Activated naive CD4-positive, alpha-beta T cell treated with anti-CD3 and anti-CD28 coated beads, Interleukin-2, amount 50 U/mL, for 24 hours (primary cell): Measurements from ENCODE around the gene KDM4D.

Experiments
- H3K27ac Mint-ChIP-seq: one replicate; pipeline ENCODE4 v1.8.0; 2021; ENCODE audit warnings: mild to moderate bottlenecking, mixed read lengths
- H3K27me3 Mint-ChIP-seq: one replicate; pipeline ENCODE4 v1.8.0; 2021; ENCODE audit warnings: mixed read lengths
- H3K36me3 Mint-ChIP-seq: one replicate; pipeline ENCODE4 v1.8.0; 2021; ENCODE audit warnings: mixed read lengths
- H3K4me1 Mint-ChIP-seq: one replicate; pipeline ENCODE4 v1.8.0; 2021; ENCODE audit warnings: mixed read lengths
- H3K4me3 Mint-ChIP-seq: one replicate; pipeline ENCODE4 v1.8.0; 2021; ENCODE audit warnings: mild to moderate bottlenecking, mixed read lengths
- H3K9me3 Mint-ChIP-seq: one replicate; pipeline ENCODE4 v1.8.0; 2021; ENCODE audit warnings: mixed read lengths

KDM4D gene

GRCh38 chr11:94939346-94939745, 34.2 kb upstream of the KDM4D start:
- Mint-ChIP-seq H3K4me3 (no peak overlapping the region), H3K9me3 (no peaks in the 10 kb centered on the region), H3K36me3 (peaks cover 2% of the 10 kb centered on the region), H3K4me1 (peaks cover 22% of the 10 kb centered on the region), H3K27me3 (no peaks in the 10 kb centered on the region), H3K27ac (no peak overlapping the region)

- no peaks in the 10 kb centered on the region for H3K27me3 Mint-ChIP-seq
- no peak overlapping the region for H3K27ac Mint-ChIP-seq
- H3K4me1 Mint-ChIP-seq = peaks cover 5% of the 10 kb centered on the region
- no peak overlapping the region for H3K4me3 Mint-ChIP-seq
- peaks cover 2% of the 10 kb centered on the region for H3K36me3 Mint-ChIP-seq
- H3K9me3 Mint-ChIP-seq = no peaks in the 10 kb centered on the region
Observed at GRCh38 chr11:94941131-94941530, 32.4 kb upstream of the KDM4D start.

- Mint-ChIP-seq H3K27ac (no peak overlapping the region), H3K36me3 (peaks cover 2% of the 10 kb centered on the region), H3K4me3 (no peak overlapping the region), H3K4me1 (peaks cover 6% of the 10 kb centered on the region), H3K27me3 (no peaks in the 10 kb centered on the region), H3K9me3 (no peaks in the 10 kb centered on the region)
Observed at GRCh38 chr11:94946812-94947211, 26.7 kb upstream of the KDM4D start.

- Mint-ChIP-seq H3K27ac (no peak overlapping the region), H3K4me3 (no peak overlapping the region)
Observed at GRCh38 chr11:94948070-94948617, 25.4 kb upstream of the KDM4D start.

GRCh38 chr11:94954753-94955152, 18.8 kb upstream of the KDM4D start:
- no peaks in the 10 kb centered on the region for H3K36me3 Mint-ChIP-seq
- peaks cover 8% of the 10 kb centered on the region for H3K4me1 Mint-ChIP-seq
- H3K9me3 Mint-ChIP-seq = no peaks in the 10 kb centered on the region
- H3K27ac Mint-ChIP-seq = no peak overlapping the region
- H3K27me3 Mint-ChIP-seq = no peaks in the 10 kb centered on the region
- no peak overlapping the region for H3K4me3 Mint-ChIP-seq

More at GRCh38 chr11:94948070-94948617, 25.4 kb upstream of the KDM4D start:
- Mint-ChIP-seq H3K9me3 (no peaks in the 10 kb centered on the region), H3K36me3 (peaks cover 2% of the 10 kb centered on the region), H3K27me3 (no peaks in the 10 kb centered on the region), H3K4me1 (peaks cover 6% of the 10 kb centered on the region)

DNA sequence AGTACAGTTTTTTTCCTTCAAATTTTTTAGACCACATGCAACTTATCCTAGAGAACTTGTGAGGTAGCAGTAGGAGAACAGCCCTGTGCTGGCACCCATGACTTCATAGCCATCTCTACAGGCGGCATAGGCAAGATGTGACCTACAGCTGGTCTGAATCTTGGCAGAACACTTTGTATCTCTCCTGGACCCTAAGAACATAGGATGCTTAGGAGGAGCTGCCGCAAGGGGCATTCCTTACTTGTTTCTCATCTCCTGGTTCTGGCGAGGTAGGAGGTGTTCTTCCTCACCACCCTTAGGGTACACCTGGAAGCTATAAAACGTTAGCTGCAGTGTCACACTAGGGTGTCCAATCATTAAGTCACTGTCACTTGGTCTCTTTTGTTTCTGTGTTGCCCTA, 16.5 kb upstream of the KDM4D start:
- no peaks in the 10 kb centered on the region for H3K27me3 Mint-ChIP-seq
- peaks cover 2% of the 10 kb centered on the region for H3K36me3 Mint-ChIP-seq
- no peaks in the 10 kb centered on the region for H3K9me3 Mint-ChIP-seq
- H3K27ac Mint-ChIP-seq = no peak overlapping the region
- no peak overlapping the region for H3K4me3 Mint-ChIP-seq
- peaks cover 8% of the 10 kb centered on the region for H3K4me1 Mint-ChIP-seq

DNA sequence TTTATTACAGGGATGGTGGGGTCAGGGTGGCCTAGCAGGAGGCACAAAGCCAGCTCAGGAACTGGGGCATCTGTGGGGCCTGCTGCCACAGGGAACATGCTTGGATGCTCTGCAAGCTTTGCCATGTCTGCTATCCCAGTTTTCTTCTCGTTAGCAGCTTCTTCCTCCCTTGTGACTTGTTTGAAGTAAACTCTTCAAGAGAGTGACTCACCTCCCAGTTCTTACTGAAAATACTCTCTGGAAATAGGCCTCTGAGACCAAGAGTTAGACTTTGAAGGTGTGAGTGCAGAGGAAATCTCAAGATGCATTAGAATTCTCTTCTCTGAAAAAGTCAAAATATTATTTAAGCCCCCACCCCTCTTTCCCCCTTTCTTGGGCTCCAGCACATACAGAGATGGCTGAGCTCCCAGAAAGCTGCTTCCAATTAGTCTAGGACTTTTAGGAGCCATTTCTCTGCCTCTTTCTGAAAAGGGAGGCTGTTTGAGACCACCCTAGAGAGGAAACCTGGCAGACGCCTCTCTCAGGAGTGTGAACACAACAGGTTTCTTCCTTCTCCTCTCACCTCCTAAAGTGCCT, 15.3 kb upstream of the KDM4D start:
- no peaks in the 10 kb centered on the region for H3K9me3 Mint-ChIP-seq
- H3K27ac Mint-ChIP-seq = no peak overlapping the region
- peaks cover 8% of the 10 kb centered on the region for H3K4me1 Mint-ChIP-seq
- peaks cover 6% of the 10 kb centered on the region for H3K36me3 Mint-ChIP-seq
- no peak overlapping the region for H3K4me3 Mint-ChIP-seq
- no peaks in the 10 kb centered on the region for H3K27me3 Mint-ChIP-seq

DNA sequence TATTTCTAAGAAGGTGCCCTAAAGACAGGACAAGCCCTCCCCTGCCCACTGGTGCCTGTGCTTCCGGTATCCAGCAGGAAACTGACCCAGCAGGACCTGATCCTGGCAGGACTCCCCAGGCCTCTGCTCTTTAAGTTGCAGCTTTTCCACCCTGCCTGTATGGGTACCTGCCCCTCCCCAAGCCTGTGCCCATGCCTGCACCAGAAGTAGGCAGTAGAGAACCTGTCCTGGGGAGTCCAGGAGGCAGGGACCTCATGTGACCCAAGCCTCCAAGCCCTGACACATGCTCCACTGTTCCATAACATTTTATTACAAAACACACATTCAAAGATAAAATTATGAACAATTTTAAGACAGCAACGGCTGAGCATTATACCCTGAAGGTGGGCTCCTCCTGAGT, 14.3 kb upstream of the KDM4D start:
- Mint-ChIP-seq H3K4me3 (no peak overlapping the region), H3K4me1 (peaks cover 8% of the 10 kb centered on the region), H3K27me3 (no peaks in the 10 kb centered on the region), H3K27ac (no peak overlapping the region), H3K9me3 (no peaks in the 10 kb centered on the region), H3K36me3 (peaks cover 6% of the 10 kb centered on the region)

DNA sequence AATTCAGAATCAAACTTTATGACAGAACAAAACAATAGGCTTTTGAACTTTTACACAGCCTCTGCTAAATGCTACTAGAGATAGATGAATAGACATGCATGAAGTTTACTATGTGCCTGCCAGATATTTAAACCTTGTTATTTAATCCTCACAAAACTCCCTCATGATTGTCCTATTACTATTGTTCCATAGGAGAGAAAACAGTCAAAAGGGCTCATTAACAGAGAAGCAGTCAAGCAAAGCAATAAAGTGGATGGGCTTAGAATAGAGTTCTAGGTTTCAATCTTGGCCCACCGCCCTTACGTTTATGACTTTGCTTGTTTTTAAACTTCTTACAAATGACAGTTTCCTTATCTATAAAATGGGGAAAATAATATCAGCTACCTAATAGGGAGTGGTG, 13.0 kb upstream of the KDM4D start:
- Mint-ChIP-seq H3K27me3 (no peaks in the 10 kb centered on the region), H3K9me3 (no peaks in the 10 kb centered on the region), H3K4me1 (peaks cover 8% of the 10 kb centered on the region), H3K27ac (no peak overlapping the region), H3K36me3 (peaks cover 11% of the 10 kb centered on the region), H3K4me3 (no peak overlapping the region)

- Mint-ChIP-seq H3K9me3 (no peaks in the 10 kb centered on the region), H3K27ac (no peak overlapping the region), H3K36me3 (peaks cover 16% of the 10 kb centered on the region), H3K27me3 (no peaks in the 10 kb centered on the region), H3K4me3 (no peak overlapping the region), H3K4me1 (peaks cover 12% of the 10 kb centered on the region)
Observed at GRCh38 chr11:94961255-94961654, 12.3 kb upstream of the KDM4D start.

DNA sequence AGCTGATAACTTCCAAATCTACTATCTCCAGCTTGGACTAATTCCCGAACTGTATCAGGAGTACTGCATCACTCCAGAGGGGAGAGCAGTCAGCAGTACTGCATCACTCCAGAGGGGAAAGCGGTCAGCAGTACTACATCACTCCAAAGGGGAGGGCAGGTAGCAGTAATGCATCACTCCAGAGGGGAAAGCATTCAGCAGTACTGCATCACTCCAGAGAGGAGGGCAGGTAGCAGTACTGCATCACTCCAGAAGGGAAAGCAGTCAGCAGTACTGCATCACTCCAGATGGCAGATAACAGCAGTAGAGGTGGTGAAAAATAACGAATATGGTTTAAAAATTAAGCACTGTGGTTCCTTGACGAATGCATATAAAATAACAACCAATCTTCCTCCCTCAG, 8.6 kb upstream of the KDM4D start:
- H3K36me3 Mint-ChIP-seq = peaks cover 28% of the 10 kb centered on the region
- no peak overlapping the region for H3K4me3 Mint-ChIP-seq
- peaks cover 25% of the 10 kb centered on the region for H3K4me1 Mint-ChIP-seq
- H3K27me3 Mint-ChIP-seq = no peaks in the 10 kb centered on the region
- H3K9me3 Mint-ChIP-seq = no peaks in the 10 kb centered on the region
- no peak overlapping the region for H3K27ac Mint-ChIP-seq

DNA sequence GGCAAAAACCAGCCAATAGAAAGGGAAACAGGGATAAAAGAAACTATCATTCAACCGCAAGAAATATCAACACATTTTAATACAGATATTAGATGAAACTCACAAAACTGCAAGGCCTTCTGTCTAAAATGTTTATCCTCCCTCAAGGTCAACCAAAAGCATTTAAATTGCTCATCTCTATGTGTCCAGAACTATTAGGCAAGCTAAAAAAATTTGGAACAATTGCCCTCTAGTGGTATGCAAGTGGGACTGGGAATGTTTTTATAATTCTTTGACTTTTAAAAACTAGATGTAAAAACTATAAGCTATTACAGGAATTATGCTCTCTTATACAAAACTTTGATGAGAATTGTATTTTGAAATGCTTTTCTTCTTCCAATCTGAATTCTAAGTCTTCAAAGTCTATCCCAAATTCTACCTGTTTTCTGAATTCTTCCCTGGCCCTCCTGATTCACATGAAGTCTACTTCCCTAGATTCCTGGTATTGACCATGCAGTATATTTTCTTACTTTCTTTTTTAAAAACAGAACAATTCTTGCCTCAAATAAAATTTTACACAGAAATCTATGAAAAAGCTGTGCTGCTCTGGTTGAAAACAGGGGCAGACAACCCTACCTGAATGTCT, 5.1 kb upstream of the KDM4D start:
- peaks cover 31% of the 10 kb centered on the region for H3K36me3 Mint-ChIP-seq
- peaks cover 48% of the 10 kb centered on the region for H3K4me1 Mint-ChIP-seq
- H3K27me3 Mint-ChIP-seq = no peaks in the 10 kb centered on the region
- H3K9me3 Mint-ChIP-seq = no peaks in the 10 kb centered on the region
- peak overlapping the region; percentile 7 for H3K27ac Mint-ChIP-seq
- H3K4me3 Mint-ChIP-seq = no peak overlapping the region

DNA sequence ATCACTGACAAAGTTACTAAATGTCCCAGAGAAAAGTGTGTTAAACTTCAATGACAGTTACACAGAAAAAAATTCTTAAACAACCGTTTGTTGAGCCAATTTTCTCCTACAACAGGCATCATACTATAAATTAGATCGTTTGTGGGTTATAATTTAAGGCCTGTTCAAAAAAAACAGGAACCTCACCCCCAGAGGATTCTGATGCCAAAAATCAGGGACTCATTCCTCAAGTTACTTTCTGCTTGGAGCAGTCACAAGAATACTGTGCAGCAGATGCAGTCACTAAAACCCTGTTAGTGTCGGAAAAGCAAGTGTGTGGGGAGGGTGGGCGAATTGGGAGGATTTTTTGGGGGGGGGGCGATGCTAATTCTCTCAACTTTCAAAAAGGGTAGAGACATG, 810 bp upstream of the KDM4D start:
- no peaks in the 10 kb centered on the region for H3K27me3 Mint-ChIP-seq
- peaks cover 41% of the 10 kb centered on the region for H3K4me1 Mint-ChIP-seq
- H3K27ac Mint-ChIP-seq = peak overlapping the region; percentile 99
- peak overlapping the region; percentile 100 for H3K4me3 Mint-ChIP-seq
- H3K9me3 Mint-ChIP-seq = no peaks in the 10 kb centered on the region
- H3K36me3 Mint-ChIP-seq = peaks cover 18% of the 10 kb centered on the region

GRCh38 chr11:94974178-94974577, 669 bp downstream of the KDM4D start:
- no peaks in the 10 kb centered on the region for H3K9me3 Mint-ChIP-seq
- H3K4me3 Mint-ChIP-seq = peak overlapping the region; percentile 100
- peaks cover 11% of the 10 kb centered on the region for H3K36me3 Mint-ChIP-seq
- no peaks in the 10 kb centered on the region for H3K27me3 Mint-ChIP-seq
- H3K4me1 Mint-ChIP-seq = peaks cover 35% of the 10 kb centered on the region
- no peak overlapping the region for H3K27ac Mint-ChIP-seq

- Mint-ChIP-seq H3K4me3 (no peak overlapping the region), H3K36me3 (peaks cover 7% of the 10 kb centered on the region)
Observed at GRCh38 chr11:94975599-94975998, 2.1 kb downstream of the KDM4D start.

DNA sequence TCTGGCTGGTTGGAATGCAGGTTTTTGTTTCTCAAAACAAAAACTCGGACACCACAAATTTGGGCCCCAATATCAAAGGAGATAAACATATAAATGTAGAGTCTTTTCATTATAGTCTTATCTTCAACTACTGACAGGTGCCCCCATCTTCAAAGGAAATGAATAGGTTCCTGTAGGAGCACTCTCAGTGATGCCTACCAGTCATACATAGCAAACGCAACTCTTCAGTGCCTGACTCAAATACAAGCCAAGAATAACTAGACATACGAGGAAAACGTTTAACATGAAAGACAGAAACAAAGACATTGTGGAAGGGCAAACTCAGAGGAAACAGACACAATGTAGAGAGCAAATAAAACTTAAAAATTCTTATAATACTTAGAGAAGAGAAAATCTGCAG, 13.9 kb downstream of the KDM4D start:
- Mint-ChIP-seq H3K9me3 (no peaks in the 10 kb centered on the region), H3K4me3 (no peak overlapping the region), H3K27ac (no peak overlapping the region), H3K4me1 (no peaks in the 10 kb centered on the region), H3K36me3 (peaks cover 2% of the 10 kb centered on the region), H3K27me3 (peaks cover 7% of the 10 kb centered on the region)

More at GRCh38 chr11:94975599-94975998, 2.1 kb downstream of the KDM4D start:
- Mint-ChIP-seq H3K27ac (no peak overlapping the region), H3K27me3 (no peaks in the 10 kb centered on the region), H3K4me1 (peaks cover 28% of the 10 kb centered on the region), H3K9me3 (no peaks in the 10 kb centered on the region)
